Measurements from ENCODE around the gene TSPAN11.
A peak's percentile ranks its signal among the peaks of the same experiment; 100 is the strongest.
"Not testable (repeated sequence)": the region's sequence is repeated elsewhere in the genome, so short reads cannot be mapped to it uniquely, and the experiment has no call there.

TSPAN11 gene

DNA sequence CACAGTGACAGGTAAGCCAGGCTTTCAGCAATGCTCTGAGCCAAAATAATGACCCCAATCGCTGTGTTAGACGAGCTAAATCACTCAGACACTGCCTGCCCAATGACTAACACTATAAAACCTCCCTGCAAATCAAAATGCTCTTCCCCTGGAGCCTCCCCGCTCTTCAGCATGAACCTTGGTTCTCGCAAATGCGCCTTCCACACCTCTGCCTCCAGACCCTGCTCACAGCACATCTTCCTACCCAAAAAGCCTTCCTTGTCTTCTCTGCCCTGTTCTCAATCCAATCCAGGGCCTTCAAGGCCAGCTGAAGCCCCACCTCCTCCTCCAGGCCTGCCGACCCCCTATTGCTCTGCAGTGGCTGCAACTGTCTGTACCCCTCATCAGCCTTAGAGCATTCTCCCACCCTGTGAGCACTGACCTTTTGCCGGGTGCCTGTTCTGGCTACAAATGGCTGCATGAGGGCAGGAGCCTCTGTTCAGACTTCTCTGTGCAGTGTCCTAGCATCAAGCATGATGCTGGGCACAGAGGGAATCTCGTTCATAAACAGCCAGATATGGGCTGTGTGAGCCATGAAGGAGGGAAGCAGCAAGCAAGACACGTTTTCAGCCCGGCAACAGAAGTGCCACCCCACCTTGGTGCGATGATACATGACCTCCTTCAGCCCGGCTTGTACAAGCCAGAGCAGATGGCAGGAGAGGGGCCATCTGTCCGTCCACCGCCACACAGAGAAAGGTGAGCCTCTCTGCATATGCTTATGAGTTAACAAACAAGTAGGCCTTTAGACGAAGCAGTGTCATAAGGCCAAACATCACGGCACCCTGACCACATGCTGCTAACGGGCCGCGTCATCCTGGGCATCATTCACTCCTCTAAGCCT, 82.7 kb downstream of the TSPAN11 start:
- FAIRE-seq (no peak), DNase-seq (ENCODE audit: insufficient read length, low spot score) (no peak)
- no peak for TF ChIP-seq CTCF (IDR thresholded peaks at IDR 0.05; ENCODE audit: insufficient read depth, missing control alignments)

GRCh38 chr12:31009976-31010375, 83.4 kb downstream of the TSPAN11 start:
- no peak for FAIRE-seq
- no peak for TF ChIP-seq CTCF (IDR thresholded peaks at IDR 0.05; ENCODE audit: insufficient read depth, missing control alignments)
- no peak for DNase-seq (ENCODE audit: insufficient read length, low spot score)

GRCh38 chr12:31011336-31011735, 84.8 kb downstream of the TSPAN11 start:
- no peak for TF ChIP-seq CTCF (IDR thresholded peaks at IDR 0.05; ENCODE audit: insufficient read depth, missing control alignments)
- no peak for DNase-seq (ENCODE audit: insufficient read length, low spot score)
- no peak for FAIRE-seq

DNA sequence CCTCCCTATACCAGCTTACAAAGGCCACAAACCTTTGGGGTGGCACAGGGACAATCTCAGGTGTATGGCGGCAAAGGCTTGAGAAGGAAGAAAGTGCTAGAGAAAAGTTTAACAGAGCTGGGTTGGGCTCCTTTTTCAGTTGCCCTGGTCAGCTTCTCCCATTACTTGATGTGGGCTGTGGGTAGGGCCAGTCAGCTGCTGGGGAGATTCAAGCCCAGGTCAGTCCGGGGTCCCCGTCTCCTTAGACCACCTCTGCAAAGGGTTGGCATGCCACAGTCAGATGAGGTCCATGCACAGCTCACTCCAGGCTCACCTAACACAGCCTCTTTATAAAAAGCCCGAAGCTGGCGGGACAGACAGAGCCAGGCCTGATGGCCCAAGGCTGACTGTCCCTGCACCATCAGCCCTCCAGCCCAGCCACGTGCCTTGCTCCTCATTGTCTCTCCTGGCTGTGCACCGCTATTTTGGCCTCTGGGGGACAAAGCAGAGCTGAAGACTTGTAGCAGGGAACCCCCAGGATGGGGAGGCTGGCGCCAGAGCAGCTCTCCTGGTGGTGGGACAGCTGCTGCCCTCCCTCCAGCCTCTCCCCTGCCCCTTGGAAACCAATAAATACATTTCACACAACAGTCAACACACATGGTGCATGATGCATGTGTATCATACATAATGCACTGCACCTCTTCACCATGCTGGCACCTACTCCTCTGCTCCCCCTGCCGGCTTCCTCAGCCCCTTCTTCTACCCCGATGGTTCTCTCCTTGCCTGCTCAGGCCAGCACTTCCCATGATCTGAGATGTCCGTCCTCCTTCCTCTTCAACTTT, 85.4 kb downstream of the TSPAN11 start:
- TF ChIP-seq CTCF (IDR thresholded peaks at IDR 0.05; ENCODE audit: insufficient read depth, missing control alignments), result peak; percentile 42

DNA sequence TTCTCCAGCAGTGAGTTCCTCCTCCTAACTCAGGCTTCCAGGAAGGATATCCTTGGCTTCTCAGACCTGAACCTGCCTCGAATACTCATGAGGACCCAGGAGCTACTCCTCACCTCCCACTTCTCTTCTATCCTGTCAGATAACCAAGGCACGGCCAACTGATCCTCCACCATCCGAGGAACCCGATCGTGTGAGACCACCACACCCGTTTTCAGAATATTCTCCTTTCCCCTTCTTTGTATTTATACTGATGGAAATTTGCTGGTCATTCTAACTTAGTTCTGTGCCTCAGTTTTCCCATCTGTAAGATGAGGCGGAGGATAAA, 86.0 kb downstream of the TSPAN11 start:
- DNase-seq (ENCODE audit: insufficient read length, low spot score); FAIRE-seq: not testable (repeated sequence)

More for the DNA sequence above, 85.4 kb downstream of the TSPAN11 start:
- DNase-seq (ENCODE audit: insufficient read length, low spot score) (no peak), FAIRE-seq (no peak)

GRCh38 chr12:31015215-31015614, 88.7 kb downstream of the TSPAN11 start:
- DNase-seq (ENCODE audit: insufficient read length, low spot score) (no peak), FAIRE-seq (no peak)
- no peak for TF ChIP-seq CTCF (IDR thresholded peaks at IDR 0.05; ENCODE audit: insufficient read depth, missing control alignments)

- no peak for DNase-seq (ENCODE audit: insufficient read length, low spot score)
- no peak for TF ChIP-seq CTCF (IDR thresholded peaks at IDR 0.05; ENCODE audit: insufficient read depth, missing control alignments)
- no peak for FAIRE-seq
These were observed 89.5 kb downstream of the TSPAN11 start for GRCh38 chr12:31016057-31016456.
